Liver (tissue), 9 donors: ENCODE results near the gene UBE2D4. TPM values are rescaled to one million over a fixed set of nuclear protein-coding genes. Genes with fewer than 3 reads are reported as not detected.
A peak's percentile ranks its signal among the peaks of the same experiment; 100 is the strongest.

Experiments
- DNase-seq: peaks from one replicate; pipeline ENCODE4 v3.0.0-alpha.2; 2017; ENCODE audit warnings: low spot score
- H3K27ac ChIP-seq, 2 donors: one replicate each; pipeline ENCODE4 v1.7.0; 2013; ENCODE audit warnings: inconsistent platforms in 2 of 2, low read length in 2 of 2, control low read depth in 1 of 2, low read depth in 1 of 2, mild to moderate bottlenecking in 1 of 2
- H3K27me3 ChIP-seq, 4 donors: one replicate each; pipeline versions ENCODE4 v1.6.1 to v1.7.0; 2013; ENCODE audit warnings: low read length in 3 of 4, inconsistent platforms in 1 of 4, mild to moderate bottlenecking in 1 of 4, moderate library complexity in 1 of 4; ENCODE audit not compliant: control insufficient read depth in 4 of 4, insufficient read depth in 4 of 4
- H3K36me3 ChIP-seq, 4 donors: one replicate each; pipeline versions ENCODE4 v1.6.1 to v1.7.0; 2013; ENCODE audit warnings: low read length in 3 of 4, mild to moderate bottlenecking in 3 of 4, low read depth in 1 of 4, moderate library complexity in 1 of 4; ENCODE audit not compliant: control insufficient read depth in 4 of 4, insufficient read depth in 3 of 4
- H3K4me1 ChIP-seq, 4 donors: one replicate each; pipeline versions ENCODE4 v1.6.1 to v1.7.0; 2013; ENCODE audit warnings: low read length in 3 of 4, mild to moderate bottlenecking in 3 of 4, moderate library complexity in 1 of 4; ENCODE audit not compliant: control insufficient read depth in 4 of 4, insufficient read depth in 4 of 4
- H3K4me3 ChIP-seq, 3 donors: one replicate each; pipeline versions ENCODE4 v1.6.1 to v1.7.0; 2013; ENCODE audit warnings: low read length in 3 of 3, control low read depth in 1 of 3, low read depth in 1 of 3, mild to moderate bottlenecking in 1 of 3
- H3K9ac ChIP-seq, 2 donors: one replicate each; pipeline ENCODE4 v1.7.0; 2013; ENCODE audit warnings: low read length in 2 of 2, mild to moderate bottlenecking in 2 of 2, moderate library complexity in 2 of 2, control low read depth in 1 of 2, low read depth in 1 of 2
- H3K9me3 ChIP-seq, 4 donors: one replicate each; pipeline versions ENCODE4 v1.6.1 to v1.7.0; 2013; ENCODE audit warnings: low read length in 3 of 4; ENCODE audit not compliant: control insufficient read depth in 4 of 4
- ATF3 ChIP-seq: IDR thresholded peaks from 2 replicates; pipeline ENCODE4 v1.6.1; 2016; ENCODE audit warnings: antibody characterized with exemption
- CTCF ChIP-seq: fragments of 150-350 bp; IDR thresholded peaks from 2 replicates; pipeline ENCODE4 v1.5.1; 2017; ENCODE audit warnings: improper control_type of control experiment, low read depth, low read length; ENCODE audit not compliant: missing input control
- EGR1 ChIP-seq, 2 donors: IDR thresholded peaks; 2 replicates each; pipeline ENCODE4 v1.6.1; 2016 to 2018; ENCODE audit warnings: antibody characterized with exemption in 2 of 2, low read depth in 2 of 2
- FOXA1 ChIP-seq: IDR thresholded peaks from 2 replicates; pipeline ENCODE4 v1.6.1; 2016; ENCODE audit warnings: antibody characterized with exemption
- FOXA2 ChIP-seq: IDR thresholded peaks from 2 replicates; pipeline ENCODE4 v1.6.1; 2016; ENCODE audit warnings: antibody characterized with exemption
- HNF4A ChIP-seq, 2 donors: conservative IDR thresholded peaks; 2 replicates each; pipeline ENCODE4 v1.6.1; 2016; ENCODE audit warnings: antibody characterized with exemption in 2 of 2, mild to moderate bottlenecking in 2 of 2
- HNF4G ChIP-seq: IDR thresholded peaks from 2 replicates; pipeline ENCODE4 v1.6.1; 2016; ENCODE audit warnings: antibody characterized with exemption
- JUND ChIP-seq, 2 donors: IDR thresholded peaks; 2 replicates each; pipeline ENCODE4 v1.6.1; 2016; ENCODE audit warnings: antibody characterized with exemption in 2 of 2
- NR2F2 ChIP-seq: IDR thresholded peaks from 2 replicates; pipeline ENCODE4 v1.6.1; 2016; ENCODE audit warnings: antibody characterized with exemption
- RAD21 ChIP-seq, 2 donors: IDR thresholded peaks; 2 replicates each; pipeline ENCODE4 v1.6.1; 2016; ENCODE audit warnings: antibody characterized with exemption in 2 of 2, mild to moderate bottlenecking in 2 of 2
- REST ChIP-seq: IDR thresholded peaks from 2 replicates; pipeline ENCODE4 v1.6.1; 2016; ENCODE audit warnings: antibody characterized with exemption, mild to moderate bottlenecking
- RXRA ChIP-seq, 2 donors: IDR thresholded peaks; 2 replicates each; pipeline ENCODE4 v1.6.1; 2017 to 2018; ENCODE audit warnings: antibody characterized with exemption in 2 of 2, mild to moderate bottlenecking in 1 of 2
- TAF1 ChIP-seq: conservative IDR thresholded peaks from 2 replicates; pipeline ENCODE4 v1.6.1; 2016; ENCODE audit warnings: antibody characterized with exemption, mild to moderate bottlenecking
- YY1 ChIP-seq: IDR thresholded peaks from 2 replicates; pipeline ENCODE4 v1.6.1; 2016; ENCODE audit warnings: antibody characterized with exemption, mild to moderate bottlenecking
- WGBS: extraction: QIAGEN DNeasy Blood & Tissue Kit; methylation state at CpG from one replicate; pipeline ENCODE4 v1.1.7; 2013; 5-methylcytosine and 5-hydroxymethylcytosine counted together
- polyA plus RNA-seq, 2 donors: library from polyadenylated mRNA; stranded (reverse) in 1 of 2; unstranded in 1 of 2; fragments of 200-250 nt in 1 of 2; fragments of >200 nt in 1 of 2; fragmentation: Nextera tagmentation in 1 of 2; extraction: Ambion mirVana in 1 of 2; gene quantifications; one replicate each; pipeline versions ENCODE4 v1.2.1 to v1.2.3, GENCODE V29; 2013 to 2015
- total RNA-seq, 2 donors: library from RNA; depleted of rRNA; stranded (reverse); fragments of >200 nt; gene quantifications; one replicate each; pipeline ENCODE4 v1.2.3, GENCODE V29; 2014
- TF ChIP-seq, protein P1 (sequence below): IDR thresholded peaks from 2 replicates; pipeline ENCODE4 v1.6.1; 2016; ENCODE audit warnings: antibody characterized with exemption
- donor health status: healthy.
- donor health status: healthy.
- donor health status: healthy.
- donor health status: healthy.
- donor health status: healthy.

The UBE2D4 gene
- total and polyA plus RNA-seq, 4 donors: 5.1 to 17.9 (median 11.8) TPM

- Histone ChIP-seq H3K4me3 (no peak overlapping the region), H3K4me1 (peaks cover 0 to 24% (median 14%) of the 10 kb centered on the region in 4 donors), H3K27me3 (no peaks in the 10 kb centered on the region), H3K9ac (no peak overlapping the region), H3K36me3 (no peaks in the 10 kb centered on the region), H3K27ac (no peak overlapping the region), H3K9me3 (no peaks in the 10 kb centered on the region)
- no peak for DNase-seq
- 24% methylated on average over 2 of the region's 2 CpGs for WGBS
- TF ChIP-seq HNF4A (conservative IDR thresholded peaks at IDR 0.05) (peak in 1 of 2 donors; percentile 38), NR2F2 (no peak)
Observed at GRCh38 chr7:43921423-43921822, 4.8 kb upstream of the UBE2D4 start.

GRCh38 chr7:43922726-43923125, 3.5 kb upstream of the UBE2D4 start:
- Histone ChIP-seq H3K9me3 (no peaks in the 10 kb centered on the region), H3K27me3 (no peaks in the 10 kb centered on the region), H3K36me3 (no peaks in the 10 kb centered on the region), H3K9ac (no peak overlapping the region), H3K4me1 (peaks cover 0 to 33% (median 21%) of the 10 kb centered on the region in 4 donors), H3K4me3 (no peak overlapping the region), H3K27ac (no peak overlapping the region)
- WGBS: 94% methylated on average over 4 of the region's 4 CpGs
- DNase-seq: no peak
- TF ChIP-seq YY1 (no peak), ATF3 (no peak), HNF4A (conservative IDR thresholded peaks at IDR 0.05) (no peak), RXRA (IDR thresholded peaks at IDR 0.05) (no peak), TAF1 (no peak), RAD21 (IDR thresholded peaks at IDR 0.05) (no peak), HNF4G (no peak), FOXA2 (no peak), JUND (IDR thresholded peaks at IDR 0.05) (no peak), FOXA1 (no peak), EGR1 (IDR thresholded peaks at IDR 0.05; ENCODE audit: low read depth in 2 of 2) (no peak)
- TF ChIP-seq, protein P1, sequence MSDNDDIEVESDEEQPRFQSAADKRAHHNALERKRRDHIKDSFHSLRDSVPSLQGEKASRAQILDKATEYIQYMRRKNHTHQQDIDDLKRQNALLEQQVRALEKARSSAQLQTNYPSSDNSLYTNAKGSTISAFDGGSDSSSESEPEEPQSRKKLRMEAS: no peak

DNA sequence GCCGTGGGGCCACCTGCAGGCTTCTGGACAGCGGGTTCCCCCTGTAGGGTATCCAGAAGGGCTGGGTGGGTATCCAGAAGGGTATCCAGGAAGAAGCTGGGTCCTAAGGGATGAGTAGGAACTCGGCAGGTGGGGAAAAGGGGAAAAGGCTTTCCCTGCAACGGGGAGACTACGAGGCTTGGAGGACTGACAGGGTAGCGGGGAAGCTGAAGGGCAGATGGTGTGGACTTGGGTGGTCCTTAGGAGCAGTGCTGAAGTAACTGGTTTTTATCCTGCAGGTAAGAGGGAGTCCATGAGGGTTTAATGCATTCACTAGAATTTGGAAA, 525 bp downstream of the UBE2D4 start:
- H3K9ac ChIP-seq: peak overlapping the region; percentile 90 to 92
- H3K4me1 ChIP-seq: peaks cover 0 to 22% (median 11%) of the 10 kb centered on the region in 4 donors
- H3K4me3 ChIP-seq: peak overlapping the region; percentile 69 to 92 (median 89)
- TF ChIP-seq JUND (IDR thresholded peaks at IDR 0.05) (no peak), CTCF (no peak), HNF4A (conservative IDR thresholded peaks at IDR 0.05) (no peak), FOXA2 (no peak), HNF4G (no peak), REST (peak; percentile 69), NR2F2 (no peak), EGR1 (IDR thresholded peaks at IDR 0.05; ENCODE audit: low read depth in 2 of 2) (no peak), RAD21 (IDR thresholded peaks at IDR 0.05) (peak in 1 of 2 donors; percentile 24)
- H3K36me3 ChIP-seq: no peaks in the 10 kb centered on the region
- H3K9me3 ChIP-seq: no peaks in the 10 kb centered on the region
- no peak for DNase-seq
- H3K27me3 ChIP-seq: no peaks in the 10 kb centered on the region
- peak overlapping the region; percentile 91 to 97 for H3K27ac ChIP-seq
- WGBS: 3% methylated on average over 6 of the region's 6 CpGs
